Parathyroid adenoma (tissue), 2 donors: Measurements from ENCODE around the gene GTF2E1.

Experiments used
- H2AFZ ChIP-seq: fragments of 300-600 bp; sonication (generic); one replicate; pipeline ENCODE4 v1.7.0; 2017; ENCODE audit warnings: antibody characterized with exemption, mild to moderate bottlenecking
- H3K27ac ChIP-seq: fragments of 300-600 bp; sonication (generic); one replicate; pipeline ENCODE4 v1.7.0; 2017
- H3K27me3 ChIP-seq: fragments of 300-600 bp; sonication (generic); one replicate; pipeline ENCODE4 v1.7.0; 2017; ENCODE audit warnings: low read length; ENCODE audit not compliant: control insufficient read depth, insufficient read depth
- H3K36me3 ChIP-seq: fragments of 300-600 bp; sonication (generic); one replicate; pipeline ENCODE4 v1.7.0; 2017; ENCODE audit warnings: low read length; ENCODE audit not compliant: control insufficient read depth, insufficient read depth
- H3K4me1 ChIP-seq: fragments of 300-600 bp; sonication (generic); one replicate; pipeline ENCODE4 v1.7.0; 2017; ENCODE audit warnings: control low read depth
- H3K4me2 ChIP-seq: fragments of 300-600 bp; sonication (generic); one replicate; pipeline ENCODE4 v1.7.0; 2017; ENCODE audit warnings: low read length
- H3K4me3 ChIP-seq: fragments of 300-600 bp; sonication (generic); one replicate; pipeline ENCODE4 v1.7.0; 2017; ENCODE audit warnings: low read depth, low read length
- H3K79me2 ChIP-seq: fragments of 300-600 bp; sonication (generic); one replicate; pipeline ENCODE4 v1.7.0; 2017; ENCODE audit warnings: control low read depth
- H3K9ac ChIP-seq: fragments of 300-600 bp; sonication (generic); one replicate; pipeline ENCODE4 v1.7.0; 2017; ENCODE audit warnings: mild to moderate bottlenecking
- H3K9me3 ChIP-seq: fragments of 300-600 bp; sonication (generic); one replicate; pipeline ENCODE4 v1.7.0; 2017; ENCODE audit warnings: low read length; ENCODE audit not compliant: control insufficient read depth
- CTCF ChIP-seq: fragments of 300-600 bp; sonication (generic); IDR thresholded peaks from one replicate; pipeline ENCODE4 v1.7.0; 2017; ENCODE audit warnings: antibody characterized with exemption, mild to moderate bottlenecking
- donor health status: primary hyperparathyroidism.

GTF2E1 gene

DNA sequence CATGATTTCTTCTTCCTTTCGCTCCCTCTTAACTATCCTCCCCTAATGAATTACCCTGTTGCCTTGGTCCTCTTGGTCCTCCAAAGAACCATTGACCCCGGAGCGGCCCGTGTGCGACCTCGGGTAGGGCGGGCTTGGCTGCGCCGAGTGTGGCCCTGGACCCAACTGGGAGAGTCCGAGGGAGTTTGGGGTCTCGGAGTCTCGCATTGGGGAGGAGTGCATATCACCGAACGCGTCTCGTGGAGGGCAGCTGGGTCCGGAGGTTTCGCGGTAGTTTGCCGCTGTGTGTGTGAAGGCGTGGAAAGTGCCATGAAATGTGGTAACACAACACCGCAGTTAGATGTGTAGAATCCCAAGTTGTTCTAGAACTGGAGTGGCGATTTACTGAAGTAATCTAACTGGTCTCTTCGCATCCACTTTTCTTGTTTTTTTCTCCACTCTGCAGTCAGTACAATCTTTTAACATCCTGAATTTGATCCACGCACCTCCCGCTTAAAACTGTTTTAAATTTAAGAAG, 363 bp downstream of the GTF2E1 start:
- H3K4me1 ChIP-seq, result peaks cover 3% of the 10 kb centered on the region
- H3K27ac ChIP-seq, result peak overlapping the region; percentile 87
- no peaks in the 10 kb centered on the region for H3K9me3 ChIP-seq
- H3K9ac ChIP-seq, result peak overlapping the region; percentile 30
- H2AFZ ChIP-seq, result peak overlapping the region; percentile 75
- no peaks in the 10 kb centered on the region for H3K36me3 ChIP-seq
- H3K27me3 ChIP-seq, result no peaks in the 10 kb centered on the region
- peak overlapping the region; percentile 49 for H3K4me2 ChIP-seq
- no peak for TF ChIP-seq CTCF
- H3K4me3 ChIP-seq, result peak overlapping the region; percentile 71
- peaks cover 17% of the 10 kb centered on the region for H3K79me2 ChIP-seq

GRCh38 chr3:120743556-120744195, 1.1 kb downstream of the GTF2E1 start:
- TF ChIP-seq CTCF, result no peak

DNA sequence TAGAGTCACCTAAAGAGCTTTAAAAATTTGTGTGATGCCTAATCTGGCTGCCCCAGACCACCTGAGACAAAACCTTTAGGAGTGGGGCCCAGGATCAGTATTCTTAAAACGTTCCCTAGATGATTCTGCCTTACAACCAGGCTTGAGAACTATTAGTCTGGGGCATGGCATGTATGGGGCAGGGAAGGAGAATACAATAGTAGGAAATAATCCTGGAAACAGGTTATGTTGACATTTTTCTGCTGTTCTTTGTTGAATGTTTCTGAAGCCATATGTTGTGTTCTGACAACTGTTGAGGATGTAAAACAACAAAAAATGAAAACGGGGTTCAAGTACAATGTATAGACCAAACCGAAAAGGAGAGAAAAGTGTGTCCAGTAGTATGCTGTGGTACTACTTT, 2.9 kb downstream of the GTF2E1 start:
- no peak for TF ChIP-seq CTCF
- peaks cover 17% of the 10 kb centered on the region for H3K79me2 ChIP-seq
- no peak overlapping the region for H3K4me3 ChIP-seq

More at GRCh38 chr3:120743556-120744195, 1.1 kb downstream of the GTF2E1 start:
- Histone ChIP-seq H3K27ac (no peak overlapping the region), H2AFZ (peak overlapping the region; percentile 75), H3K4me2 (peak overlapping the region; percentile 49), H3K9me3 (no peaks in the 10 kb centered on the region), H3K4me3 (peak overlapping the region; percentile 71), H3K79me2 (peaks cover 17% of the 10 kb centered on the region), H3K4me1 (peaks cover 3% of the 10 kb centered on the region), H3K9ac (no peak overlapping the region), H3K36me3 (no peaks in the 10 kb centered on the region), H3K27me3 (no peaks in the 10 kb centered on the region)

DNA sequence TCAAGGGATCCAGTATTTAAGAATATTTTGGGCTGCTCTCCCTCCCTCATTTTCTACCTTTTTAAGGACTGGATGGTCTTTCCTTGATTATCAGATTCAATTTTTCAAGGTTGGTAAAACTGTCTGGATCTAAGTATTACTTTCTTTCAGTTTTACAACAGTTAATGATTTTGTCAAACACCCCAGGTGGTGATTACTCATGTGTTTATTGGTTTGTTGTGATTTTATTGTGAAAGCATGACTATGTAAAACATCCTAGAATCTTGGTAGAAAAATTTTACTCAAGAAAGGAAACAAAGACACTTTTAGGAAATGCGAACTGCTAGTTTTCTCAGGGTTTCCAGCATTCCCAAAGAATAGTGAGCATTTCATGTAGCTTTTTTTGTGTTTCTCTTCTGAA, 7.3 kb downstream of the GTF2E1 start:
- Histone ChIP-seq H3K4me3 (no peak overlapping the region), H3K9ac (no peak overlapping the region), H3K79me2 (peaks cover 5% of the 10 kb centered on the region), H3K27ac (no peak overlapping the region), H3K4me2 (no peak overlapping the region), H3K9me3 (no peaks in the 10 kb centered on the region), H3K36me3 (no peaks in the 10 kb centered on the region), H3K27me3 (no peaks in the 10 kb centered on the region), H2AFZ (no peak overlapping the region), H3K4me1 (peaks cover 13% of the 10 kb centered on the region)
- TF ChIP-seq CTCF, result no peak

More for the DNA sequence above, 2.9 kb downstream of the GTF2E1 start:
- no peak overlapping the region for H3K27ac ChIP-seq
- H3K36me3 ChIP-seq, result no peaks in the 10 kb centered on the region
- no peaks in the 10 kb centered on the region for H3K9me3 ChIP-seq
- H3K9ac ChIP-seq, result no peak overlapping the region
- H3K27me3 ChIP-seq, result no peaks in the 10 kb centered on the region
- H3K4me2 ChIP-seq, result no peak overlapping the region
- peaks cover 3% of the 10 kb centered on the region for H3K4me1 ChIP-seq
- no peak overlapping the region for H2AFZ ChIP-seq

DNA sequence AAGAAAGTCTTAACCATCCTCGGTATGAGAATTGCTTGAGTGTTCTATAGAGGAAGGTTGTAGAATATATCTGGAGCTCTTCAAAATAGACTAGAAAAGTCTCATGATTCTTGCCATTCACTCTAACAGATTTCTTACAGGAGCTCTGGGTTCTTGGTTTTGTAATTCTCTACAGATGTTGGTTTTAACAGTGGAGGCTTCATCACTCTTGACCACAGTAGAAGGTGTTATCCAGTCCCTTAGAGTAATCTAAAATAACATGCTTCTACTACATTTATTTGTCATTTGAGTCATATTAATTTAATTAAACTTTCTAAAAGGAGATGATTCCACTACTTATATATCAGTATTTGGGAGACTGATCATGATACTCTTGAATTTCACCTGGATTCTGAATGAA, 9.7 kb downstream of the GTF2E1 start:
- H3K36me3 ChIP-seq, result no peaks in the 10 kb centered on the region
- H3K9ac ChIP-seq, result no peak overlapping the region
- no peak overlapping the region for H3K27ac ChIP-seq
- no peaks in the 10 kb centered on the region for H3K9me3 ChIP-seq
- no peak overlapping the region for H3K4me3 ChIP-seq
- H2AFZ ChIP-seq, result no peak overlapping the region
- TF ChIP-seq CTCF, result no peak
- peaks cover 5% of the 10 kb centered on the region for H3K79me2 ChIP-seq
- H3K4me1 ChIP-seq, result peaks cover 13% of the 10 kb centered on the region
- no peak overlapping the region for H3K4me2 ChIP-seq
- no peaks in the 10 kb centered on the region for H3K27me3 ChIP-seq
